ENCODE data around the gene CHST12. TPM values are rescaled to one million over a fixed set of nuclear protein-coding genes. Genes with fewer than 3 reads are reported as not detected.

Gene CHST12
- total and polyA plus RNA-seq, 10 of the 15 experiments (the other 5 are each of a cell fraction or from before 2014, with no cell fraction given) = 0.05 to 14.2 (median 3.3) TPM

- Histone ChIP-seq H3K9ac (ENCODE audit: control insufficient read depth, insufficient read depth, low read length) (no peak overlapping the region), H3K79me2 (ENCODE audit: control insufficient read depth, insufficient read depth, low read length) (no peaks in the 10 kb centered on the region), H4K20me1 (ENCODE audit: control insufficient read depth, insufficient read depth) (no peaks in the 10 kb centered on the region), H3K4me2 (ENCODE audit: control insufficient read depth, insufficient read depth) (no peak overlapping the region), H3K4me1 (ENCODE audit: control insufficient read depth, insufficient read depth, low read length) (no peaks in the 10 kb centered on the region), H3K27me3 (replicated peaks in 1 of 2; ENCODE audit: control insufficient read depth in 2 of 2, insufficient read depth in 2 of 2, low read length in 1 of 2) (no peaks in the 10 kb centered on the region), H2AFZ (ENCODE audit: control insufficient read depth, low read depth, low read length) (no peak overlapping the region), H3K9me3 (replicated peaks; ENCODE audit: control insufficient read depth, insufficient read depth, low read length) (no peaks in the 10 kb centered on the region), H3K4me3 (no peak overlapping the region), H3K27ac (ENCODE audit: control insufficient read depth, insufficient read depth) (no peak overlapping the region), H3K36me3 (ENCODE audit: control insufficient read depth in 2 of 2, insufficient read depth in 2 of 2, low read length in 1 of 2) (no peaks in the 10 kb centered on the region)
- ATAC-seq (no peak), FAIRE-seq (no peak), DNase-seq (ENCODE audit: low read depth, low spot score) (no peak)
- SMC1A ChIA-PET (ENCODE audit: uncharacterized antibody, unreplicated experiment) = no interaction called here
- TF ChIP-seq TAF1 (IDR thresholded peaks at IDR 0.05; ENCODE audit: borderline replicate concordance, low read depth, low read length) (no peak), SKIL (IDR thresholded peaks at IDR 0.05; ENCODE audit: low read depth, poor library complexity, severe bottlenecking) (no peak), GATAD2B (conservative IDR thresholded peaks at IDR 0.05; ENCODE audit: low read depth) (no peak), MAX (IDR thresholded peaks at IDR 0.05; ENCODE audit: low read depth, low read length) (no peak), ZNF24 (IDR thresholded peaks at IDR 0.05) (no peak), SIN3A (IDR thresholded peaks at IDR 0.05; ENCODE audit: low read depth, low read length) (no peak), IKZF1 (conservative IDR thresholded peaks at IDR 0.05) (no peak), RBBP5 (conservative IDR thresholded peaks at IDR 0.05) (no peak), SREBF2 (IDR thresholded peaks at IDR 0.05; ENCODE audit: low read length) (no peak), NR2F1 (conservative IDR thresholded peaks at IDR 0.05) (no peak), CBX3 (IDR thresholded peaks at IDR 0.05; ENCODE audit: borderline replicate concordance, low read depth) (no peak), FOXM1 (IDR thresholded peaks at IDR 0.05; ENCODE audit: low read depth, low read length) (no peak), STAT1 (conservative IDR thresholded peaks at IDR 0.05) (no peak), E4F1 (IDR thresholded peaks at IDR 0.05; ENCODE audit: borderline replicate concordance, partially characterized antibody) (no peak), ZNF687 (IDR thresholded peaks at IDR 0.05) (no peak), CREB1 (IDR thresholded peaks at IDR 0.05; ENCODE audit: low read depth) (no peak)
- RAD21 ChIA-PET (ENCODE audit: unreplicated experiment) = no interaction called here
- intact Hi-C loops (cut with micrococcal nuclease; ENCODE audit: unreplicated experiment) = no loop called here
- 22% methylated on average over 10 of the region's 11 CpGs for WGBS (ENCODE audit: insufficient coverage, insufficient replicate concordance, low lambda C conversion rate, missing lambda C conversion rate)
- POLR2A ChIA-PET = no interaction called here
- CTCF ChIA-PET = interaction anchor here (0.7 kb wide), 1 partner anchor 19 kb away, joined by 3 read pairs; no protein-coding TSS in a partner anchor
- in situ Hi-C loops (cut with MboI) = no loop called here
- no TSS peak for BruUV-seq (replicated peaks)
Measured at GRCh38 chr7:2493205-2494164, 90.1 kb downstream of the CHST12 start.

Measured in GM12878 (cell line).